PC-3 (cell line): ENCODE data around the gene HIPK2. TPM values are rescaled to one million over a fixed set of nuclear protein-coding genes. Genes with fewer than 3 reads are reported as not detected.
A peak's percentile ranks its signal among the peaks of the same experiment; 100 is the strongest.

ENCODE experiments used
- ATAC-seq: fragments of 200-7000 bp; cut with Tn5 transposase; 2 replicates; pipeline ENCODE4 v1.9.1; 2020; ENCODE audit warnings: mild to moderate bottlenecking, moderate library complexity
- BruUV-seq: library from RNA; stranded (reverse); fragments of 400-500 nt; replicated peaks from 2 replicates; lab custom pipeline; 2021; lab: Mats Ljungman, UMichigan
- CTCF ChIA-PET: fragments of 300-600 bp; sonication (Branson Sonifier 250); formaldehyde crosslinking; loops from one replicate; lab custom pipeline; 2022; ENCODE audit warnings: antibody characterized with exemption; lab: Charles Lee
- POLR2A ChIA-PET: fragments of 300-600 bp; sonication (Branson Sonifier 250); formaldehyde crosslinking; loops from one replicate; lab custom pipeline; 2022; ENCODE audit warnings: antibody characterized with exemption; ENCODE audit not compliant: unreplicated experiment; lab: Charles Lee
- DNase-seq: peaks from one replicate; pipeline ENCODE4 v3.0.0-alpha.2; 2015
- H2AFZ ChIP-seq: fragments of 300-600 bp; sonication (generic); 2 replicates; pipeline ENCODE4 v1.6.0; 2016; ENCODE audit warnings: antibody characterized with exemption, low read length
- H3F3A ChIP-seq: fragments of 300-600 bp; sonication (generic); one replicate; pipeline ENCODE4 v1.6.0; 2017; ENCODE audit warnings: antibody characterized with exemption, low read length, control low read depth, mild to moderate bottlenecking; ENCODE audit not compliant: unreplicated experiment
- H3K27ac ChIP-seq: fragments of 300-600 bp; sonication (generic); 2 replicates; pipeline ENCODE4 v1.5.1; 2016; ENCODE audit warnings: mild to moderate bottlenecking, low read length
- H3K27me3 ChIP-seq: fragments of 300-600 bp; sonication (generic); 2 replicates; pipeline ENCODE4 v1.6.1; 2016; ENCODE audit warnings: low read length, mixed read lengths
- H3K36me3 ChIP-seq: fragments of 300-600 bp; sonication (generic); 2 replicates; pipeline ENCODE4 v1.6.1; 2016; ENCODE audit warnings: low read depth, mixed run types, low read length, mixed read lengths
- H3K4me1 ChIP-seq: fragments of 300-600 bp; sonication (generic); 2 replicates; pipeline ENCODE4 v1.5.1; 2016; ENCODE audit warnings: low read length; ENCODE audit not compliant: insufficient read depth
- H3K4me2 ChIP-seq: fragments of 300-600 bp; sonication (generic); 2 replicates; pipeline ENCODE4 v1.6.0; 2016; ENCODE audit warnings: low read length
- H3K4me3 ChIP-seq: fragments of 300-600 bp; sonication (generic); 2 replicates; pipeline ENCODE4 v1.5.1; 2016; ENCODE audit warnings: mild to moderate bottlenecking, low read length, mixed read lengths
- H3K79me2 ChIP-seq: fragments of 300-600 bp; sonication (generic); 2 replicates; pipeline ENCODE4 v1.6.1; 2017; ENCODE audit warnings: low read length, mixed read lengths
- H3K9ac ChIP-seq: fragments of 300-600 bp; sonication (generic); 2 replicates; pipeline ENCODE4 v1.6.0; 2016; ENCODE audit warnings: mild to moderate bottlenecking, low read length
- H3K9me2 ChIP-seq: fragments of 300-600 bp; sonication (generic); replicated peaks from 2 replicates; pipeline ENCODE4 v1.6.1; 2016; ENCODE audit warnings: mixed run types, low read length, mixed read lengths
- H3K9me3 ChIP-seq: fragments of 300-600 bp; sonication (generic); 2 replicates; pipeline ENCODE4 v1.6.1; 2016; ENCODE audit warnings: low read length, mixed read lengths
- H4K20me1 ChIP-seq: fragments of 300-600 bp; sonication (generic); 2 replicates; pipeline ENCODE4 v1.6.1; 2016; ENCODE audit warnings: low read length, mixed read lengths
- EZH2 ChIP-seq: fragments of 300-600 bp; sonication (generic); IDR thresholded peaks from one replicate; pipeline ENCODE4 v1.6.1; 2017; ENCODE audit warnings: antibody characterized with exemption, mild to moderate bottlenecking, low read length; ENCODE audit not compliant: unreplicated experiment
- EZH2phosphoT487 ChIP-seq: fragments of 300-600 bp; sonication (generic); IDR thresholded peaks from 2 replicates; pipeline ENCODE4 v1.6.1; 2018; ENCODE audit warnings: mild to moderate bottlenecking, antibody characterized with exemption, low read length, borderline replicate concordance
- intact Hi-C: fragments of 100-400 bp; cut with micrococcal nuclease; formaldehyde crosslinking; loops from 2 replicates; pipeline ENCODE4 v1.9.0; 2023
- total RNA-seq: library from RNA; depleted of rRNA; stranded (reverse); fragments of >200 nt; gene quantifications from 2 replicates; pipeline ENCODE4 v1.2.3, GENCODE V29; 2014
- TF ChIP-seq, protein P1 (sequence below): fragments of 300-600 bp; sonication (generic); conservative IDR thresholded peaks from 2 replicates; pipeline ENCODE4 v1.5.1; 2017; ENCODE audit warnings: antibody characterized with exemption, low read depth, mild to moderate bottlenecking, low read length

HIPK2 gene
- total RNA-seq, 1 experiment from 2014 or later: 38.1 TPM

DNA sequence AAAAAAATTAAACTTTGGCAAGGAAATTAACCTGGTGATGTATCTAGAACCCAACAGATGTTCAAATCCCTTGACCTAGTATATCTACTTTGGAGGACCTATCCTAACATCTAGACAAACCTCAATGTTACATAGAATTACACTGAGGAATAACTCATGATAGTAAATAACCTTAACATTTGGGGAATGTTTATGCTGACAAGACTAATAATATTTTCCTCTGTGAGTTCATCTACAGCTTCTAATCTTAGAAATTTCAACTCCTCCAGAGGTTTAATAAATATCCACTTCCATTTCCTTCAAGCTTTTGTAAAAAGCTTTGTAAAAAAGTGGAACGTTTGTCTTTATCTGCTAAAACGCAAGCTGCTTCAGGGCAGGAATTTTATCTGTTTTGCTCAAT lies 12.7 kb downstream of the HIPK2 start:
- Histone ChIP-seq H3K27me3 (no peaks in the 10 kb centered on the region), H3F3A (no peaks in the 10 kb centered on the region), H3K4me3 (no peak overlapping the region), H3K9me2 (no peaks in the 10 kb centered on the region), H3K4me2 (no peak overlapping the region), H3K4me1 (peaks cover 13% of the 10 kb centered on the region), H3K79me2 (peaks cover 100% of the 10 kb centered on the region), H2AFZ (no peak overlapping the region), H3K27ac (no peak overlapping the region), H3K36me3 (peaks cover 53% of the 10 kb centered on the region), H3K9ac (no peak overlapping the region), H4K20me1 (peaks cover 76% of the 10 kb centered on the region), H3K9me3 (no peaks in the 10 kb centered on the region)
- TF ChIP-seq, protein P1, sequence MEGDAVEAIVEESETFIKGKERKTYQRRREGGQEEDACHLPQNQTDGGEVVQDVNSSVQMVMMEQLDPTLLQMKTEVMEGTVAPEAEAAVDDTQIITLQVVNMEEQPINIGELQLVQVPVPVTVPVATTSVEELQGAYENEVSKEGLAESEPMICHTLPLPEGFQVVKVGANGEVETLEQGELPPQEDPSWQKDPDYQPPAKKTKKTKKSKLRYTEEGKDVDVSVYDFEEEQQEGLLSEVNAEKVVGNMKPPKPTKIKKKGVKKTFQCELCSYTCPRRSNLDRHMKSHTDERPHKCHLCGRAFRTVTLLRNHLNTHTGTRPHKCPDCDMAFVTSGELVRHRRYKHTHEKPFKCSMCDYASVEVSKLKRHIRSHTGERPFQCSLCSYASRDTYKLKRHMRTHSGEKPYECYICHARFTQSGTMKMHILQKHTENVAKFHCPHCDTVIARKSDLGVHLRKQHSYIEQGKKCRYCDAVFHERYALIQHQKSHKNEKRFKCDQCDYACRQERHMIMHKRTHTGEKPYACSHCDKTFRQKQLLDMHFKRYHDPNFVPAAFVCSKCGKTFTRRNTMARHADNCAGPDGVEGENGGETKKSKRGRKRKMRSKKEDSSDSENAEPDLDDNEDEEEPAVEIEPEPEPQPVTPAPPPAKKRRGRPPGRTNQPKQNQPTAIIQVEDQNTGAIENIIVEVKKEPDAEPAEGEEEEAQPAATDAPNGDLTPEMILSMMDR: no peak
- TF ChIP-seq EZH2 (no peak), EZH2phosphoT487 (no peak)
- DNase-seq (no peak), ATAC-seq (no peak)
- BruUV-seq: no TSS peak
- POLR2A ChIA-PET: interaction anchor here (0.5 kb wide), 1 partner anchor 18 kb away, joined by 3 read pairs; no protein-coding TSS in a partner anchor
- intact Hi-C loops: no loop called here
- CTCF ChIA-PET: interaction anchor here (0.6 kb wide), 1 partner anchor 163 kb away, joined by 3 read pairs; no protein-coding TSS in a partner anchor

DNA sequence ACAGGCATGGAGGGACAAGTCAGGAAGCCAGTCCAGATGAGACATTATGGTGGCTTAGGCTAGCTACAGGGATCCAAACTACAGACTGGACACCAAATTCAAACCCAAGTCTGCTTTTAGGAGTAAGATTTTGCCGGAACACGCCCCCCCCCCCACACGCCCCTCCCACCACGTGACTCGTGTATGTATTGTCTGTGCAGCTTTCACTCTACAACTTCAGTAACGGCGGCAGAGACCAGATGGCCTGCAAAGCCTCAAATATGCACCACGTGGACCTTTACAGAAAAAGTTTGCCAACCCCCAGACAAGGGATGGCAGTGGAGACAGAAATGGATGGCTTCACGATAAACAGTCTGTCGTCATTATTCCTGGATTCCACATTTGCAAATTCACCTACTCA lies 14.5 kb downstream of the HIPK2 start:
- H3K27ac ChIP-seq: no peak overlapping the region
- ATAC-seq: no peak
- H3K9me3 ChIP-seq: no peaks in the 10 kb centered on the region
- H3K4me2 ChIP-seq: no peak overlapping the region
- ChIA-PET POLR2A (no interaction called here), CTCF (no interaction called here)
- H3K36me3 ChIP-seq: peaks cover 39% of the 10 kb centered on the region
- H3K4me1 ChIP-seq: 0 out of 2 replicates have a peak, but pooled peaks cover 4% of the 10 kb centered on the region
- H3F3A ChIP-seq: no peaks in the 10 kb centered on the region
- H3K27me3 ChIP-seq: no peaks in the 10 kb centered on the region
- H4K20me1 ChIP-seq: peaks cover 74% of the 10 kb centered on the region
- no TSS peak for BruUV-seq
- H2AFZ ChIP-seq: no peak overlapping the region
- H3K9me2 ChIP-seq: no peaks in the 10 kb centered on the region
- no peak for DNase-seq
- intact Hi-C loops: no loop called here
- TF ChIP-seq, protein P1: no peak
- TF ChIP-seq EZH2 (no peak), EZH2phosphoT487 (no peak)
- no peak overlapping the region for H3K9ac ChIP-seq
- peaks cover 100% of the 10 kb centered on the region for H3K79me2 ChIP-seq
- no peak overlapping the region for H3K4me3 ChIP-seq

DNA sequence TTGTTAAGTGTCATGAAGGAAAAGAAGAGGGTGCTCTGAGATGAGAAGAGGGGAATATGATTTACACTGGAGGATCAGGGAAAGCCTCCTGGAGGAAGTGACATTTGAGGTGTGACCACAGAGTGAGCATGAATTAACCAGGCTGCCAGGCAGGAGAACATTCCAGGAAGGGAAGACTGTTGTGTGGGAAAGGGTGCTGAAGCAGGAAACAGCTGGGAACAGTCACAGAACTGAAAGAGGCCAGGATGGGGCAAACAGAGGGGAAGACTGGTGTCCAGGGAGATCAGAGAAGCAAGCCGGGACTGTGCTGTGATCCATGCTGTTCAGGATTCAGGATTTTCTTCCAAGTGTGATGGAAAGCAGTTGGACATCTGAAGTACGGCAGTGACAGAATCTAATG lies 14.9 kb downstream of the HIPK2 start:
- TF ChIP-seq EZH2 (no peak), EZH2phosphoT487 (no peak)
- TF ChIP-seq, protein P1: no peak
- ATAC-seq (peak; percentile 18), DNase-seq (no peak)
- H3K9me3 ChIP-seq: no peaks in the 10 kb centered on the region
- H3K36me3 ChIP-seq: peaks cover 36% of the 10 kb centered on the region
- no peak overlapping the region for H3K27ac ChIP-seq
- peaks cover 100% of the 10 kb centered on the region for H3K79me2 ChIP-seq
- H2AFZ ChIP-seq: no peak overlapping the region
- H3K9ac ChIP-seq: no peak overlapping the region
- 0 out of 2 replicates have a peak, but pooled peaks cover 4% of the 10 kb centered on the region for H3K4me1 ChIP-seq
- H3K27me3 ChIP-seq: no peaks in the 10 kb centered on the region
- CTCF ChIA-PET: no interaction called here
- intact Hi-C loops: no loop called here
- no peak overlapping the region for H3K4me3 ChIP-seq
- H3K9me2 ChIP-seq: no peaks in the 10 kb centered on the region
- peaks cover 73% of the 10 kb centered on the region for H4K20me1 ChIP-seq
- POLR2A ChIA-PET: no interaction called here
- no peaks in the 10 kb centered on the region for H3F3A ChIP-seq
- no peak overlapping the region for H3K4me2 ChIP-seq
- BruUV-seq: no TSS peak
